Loucy (cell line): ENCODE measurements around the gene RCE1.

Source experiments
- CTCF ChIP-seq: fragments of 200-600 bp; sonication (generic); conservative IDR thresholded peaks from 2 replicates; pipeline ENCODE4 v1.5.1; 2014; ENCODE audit warnings: mild to moderate bottlenecking, antibody characterized with exemption, low read length
- EZH2phosphoT487 ChIP-seq: fragments of 200-600 bp; IDR thresholded peaks from 2 replicates; pipeline ENCODE4 v1.6.1; 2018; ENCODE audit warnings: antibody characterized with exemption, mild to moderate bottlenecking, moderate library complexity, borderline replicate concordance

GRCh38 chr11:66857927-66858185 is 14.6 kb downstream of the RCE1 start:
- TF ChIP-seq CTCF, result no peak
- TF ChIP-seq EZH2phosphoT487, result no peak
